CD8-positive, alpha-beta memory T cell (primary cell): ENCODE measurements around the gene TCN2. TPM values are rescaled to one million over a fixed set of nuclear protein-coding genes. Genes with fewer than 3 reads are reported as not detected.
A peak's percentile ranks its signal among the peaks of the same experiment; 100 is the strongest.
"Not testable (repeated sequence)": the region's sequence is repeated elsewhere in the genome, so short reads cannot be mapped to it uniquely, and the experiment has no call there.

Source experiments
- CTCF ChIA-PET: fragments of 350-600 bp; sonication (Branson Sonifier 250); formaldehyde crosslinking; loops from one replicate; lab custom pipeline; 2021; ENCODE audit warnings: antibody characterized with exemption; lab: Charles Lee
- POLR2A ChIA-PET: fragments of 350-600 bp; sonication (Branson Sonifier 250); formaldehyde crosslinking; loops from one replicate; lab custom pipeline; 2021; ENCODE audit warnings: antibody characterized with exemption; lab: Charles Lee
- DNase-seq, 5 donors: peaks; one replicate each; pipeline versions ENCODE4 v3.0.0 to v3.0.0-alpha.2; 2020 to 2022; ENCODE audit warnings: mixed read lengths in 1 of 5
- H3K27ac ChIP-seq: one replicate; pipeline ENCODE4 v1.7.0; 2013; ENCODE audit warnings: low read depth, mild to moderate bottlenecking, low read length, moderate library complexity
- H3K27me3 ChIP-seq: 2 replicates; pipeline ENCODE4 v1.7.0; 2013; ENCODE audit warnings: low read length, mild to moderate bottlenecking; ENCODE audit not compliant: insufficient read depth, poor library complexity, severe bottlenecking
- H3K36me3 ChIP-seq: 2 replicates; pipeline ENCODE4 v1.7.0; 2013; ENCODE audit warnings: mild to moderate bottlenecking, low read length, moderate library complexity; ENCODE audit not compliant: insufficient read depth
- H3K4me1 ChIP-seq: 2 replicates; pipeline ENCODE4 v1.7.0; 2013; ENCODE audit warnings: mild to moderate bottlenecking, low read length, moderate library complexity; ENCODE audit not compliant: insufficient read depth
- H3K4me3 ChIP-seq: 2 replicates; pipeline ENCODE4 v1.7.0; 2013; ENCODE audit warnings: mild to moderate bottlenecking, low read length
- H3K9me3 ChIP-seq: 2 replicates; pipeline ENCODE4 v1.7.0; 2013; ENCODE audit warnings: mild to moderate bottlenecking, low read length
- H3K27ac Mint-ChIP-seq, 8 donors: one replicate each; pipeline ENCODE4 v1.8.0; 2020 to 2021; ENCODE audit warnings: mixed read lengths in 8 of 8, mild to moderate bottlenecking in 6 of 8, inconsistent platforms in 3 of 8, moderate library complexity in 3 of 8
- H3K27me3 Mint-ChIP-seq, 2 donors: one replicate each; pipeline ENCODE4 v1.8.0; 2020 to 2021; ENCODE audit warnings: mixed read lengths in 2 of 2, mild to moderate bottlenecking in 1 of 2, moderate library complexity in 1 of 2
- H3K36me3 Mint-ChIP-seq, 3 donors: one replicate each; pipeline ENCODE4 v1.8.0; 2020 to 2021; ENCODE audit warnings: mixed read lengths in 3 of 3, inconsistent platforms in 1 of 3, mild to moderate bottlenecking in 1 of 3
- H3K4me1 Mint-ChIP-seq, 3 donors: one replicate each; pipeline ENCODE4 v1.8.0; 2020 to 2021; ENCODE audit warnings: mixed read lengths in 3 of 3, inconsistent platforms in 1 of 3, mild to moderate bottlenecking in 1 of 3
- H3K4me3 Mint-ChIP-seq, 7 donors: one replicate each; pipeline ENCODE4 v1.8.0; 2020 to 2021; ENCODE audit warnings: mixed read lengths in 7 of 7, mild to moderate bottlenecking in 6 of 7, moderate library complexity in 4 of 7, inconsistent platforms in 2 of 7
- H3K9me3 Mint-ChIP-seq, 5 donors: one replicate each; pipeline ENCODE4 v1.8.0; 2020 to 2022; ENCODE audit warnings: mixed read lengths in 5 of 5, mild to moderate bottlenecking in 3 of 5, moderate library complexity in 2 of 5, inconsistent platforms in 1 of 5
- polyA plus RNA-seq: library from polyadenylated mRNA; unstranded; fragments of 300-500 nt; fragmentation: Illumina TruSeq; gene quantifications from one replicate; pipeline ENCODE4 v1.2.3, GENCODE V29; 2021
- total RNA-seq, 2 experiments: library from RNA; stranded (reverse); gene quantifications; one replicate each; pipeline ENCODE4 v1.2.3, GENCODE V29; 2021

Gene TCN2
- total and polyA plus RNA-seq, 3 experiments from 2014 or later = 0.11 to 0.63 (median 0.28) TPM

- no peak for DNase-seq
- Histone ChIP-seq H3K27ac (no peak overlapping the region), H3K4me1 (no peaks in the 10 kb centered on the region), H3K36me3 (no peaks in the 10 kb centered on the region), H3K4me3 (no peak overlapping the region), H3K9me3 (no peaks in the 10 kb centered on the region), H3K27me3 (no peaks in the 10 kb centered on the region)
- no peaks in the 10 kb centered on the region for H3K4me1 Mint-ChIP-seq
- H3K36me3 Mint-ChIP-seq = no peaks in the 10 kb centered on the region
- H3K27me3 Mint-ChIP-seq = peaks cover 11 to 18% of the 10 kb centered on the region in 2 donors
- no peak overlapping the region for H3K4me3 Mint-ChIP-seq
- H3K27ac Mint-ChIP-seq = no peak overlapping the region
- ChIA-PET CTCF (no interaction called here), POLR2A (no interaction called here)
- H3K9me3 Mint-ChIP-seq = no peaks in the 10 kb centered on the region
Observed at GRCh38 chr22:30614879-30615278, 7.9 kb downstream of the TCN2 start.

- Histone ChIP-seq H3K27me3 (no peaks in the 10 kb centered on the region), H3K4me1 (no peaks in the 10 kb centered on the region), H3K27ac (no peak overlapping the region), H3K36me3 (no peaks in the 10 kb centered on the region), H3K4me3 (no peak overlapping the region), H3K9me3 (no peaks in the 10 kb centered on the region)
- Mint-ChIP-seq H3K27me3 (peaks cover 11 to 18% of the 10 kb centered on the region in 2 donors), H3K27ac (no peak overlapping the region), H3K9me3 (no peaks in the 10 kb centered on the region), H3K36me3 (no peaks in the 10 kb centered on the region), H3K4me3 (no peak overlapping the region), H3K4me1 (no peaks in the 10 kb centered on the region)
- ChIA-PET CTCF (interaction anchor here (1.2 kb wide), 1 partner anchor 8 kb away, joined by 3 read pairs; no protein-coding TSS in a partner anchor), POLR2A (no interaction called here)
- DNase-seq = no peak
Observed at GRCh38 chr22:30615543-30615954, 8.6 kb downstream of the TCN2 start.

DNA sequence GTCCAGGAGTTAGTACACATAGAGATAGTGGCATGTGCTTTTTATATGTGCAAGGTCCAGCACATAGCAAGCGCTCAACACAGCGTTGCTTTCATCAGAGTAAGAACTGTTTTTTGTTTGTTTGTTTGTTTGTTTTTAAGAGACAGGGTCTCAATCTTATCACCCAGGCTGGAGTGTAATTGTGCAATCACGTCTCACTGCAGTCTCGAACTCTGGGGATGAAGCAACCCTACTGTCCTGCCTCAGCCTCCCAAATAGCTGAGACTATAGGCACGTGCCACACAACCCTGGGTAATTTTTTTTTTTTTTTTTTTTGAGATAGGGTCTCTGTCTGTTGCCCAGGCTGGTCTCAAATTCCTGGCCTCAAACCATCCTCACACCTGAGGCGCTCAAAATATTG lies 10.8 kb downstream of the TCN2 start:
- no peak for DNase-seq
- Mint-ChIP-seq H3K9me3 (no peaks in the 10 kb centered on the region), H3K4me3 (no peak overlapping the region), H3K36me3 (no peaks in the 10 kb centered on the region), H3K4me1 (no peaks in the 10 kb centered on the region), H3K27ac (no peak overlapping the region), H3K27me3 (peaks cover 6 to 13% of the 10 kb centered on the region in 2 donors)
- ChIA-PET POLR2A (no interaction called here), CTCF (no interaction called here)
- Histone ChIP-seq H3K27ac (no peak overlapping the region), H3K27me3 (no peaks in the 10 kb centered on the region), H3K9me3 (no peaks in the 10 kb centered on the region), H3K4me1 (no peaks in the 10 kb centered on the region), H3K4me3 (no peak overlapping the region), H3K36me3 (no peaks in the 10 kb centered on the region)

GRCh38 chr22:30619909-30620308 lies 12.9 kb downstream of the TCN2 start:
- H3K27me3 ChIP-seq, H3K4me1 ChIP-seq, H3K4me3 Mint-ChIP-seq, H3K36me3 Mint-ChIP-seq, H3K9me3 ChIP-seq, DNase-seq, POLR2A ChIA-PET, H3K4me3 ChIP-seq, H3K27me3 Mint-ChIP-seq, H3K27ac Mint-ChIP-seq, H3K9me3 Mint-ChIP-seq, H3K27ac ChIP-seq, H3K36me3 ChIP-seq, H3K4me1 Mint-ChIP-seq: not testable (repeated sequence)
- CTCF ChIA-PET = interaction anchor here (0.8 to 1.4 kb wide), 2 partner anchors 10 to 15 kb away, joined by 3 to 5 read pairs; partner anchors contain the start of gene SLC35E4

GRCh38 chr22:30626413-30626812 lies 19.4 kb downstream of the TCN2 start:
- no peaks in the 10 kb centered on the region for H3K36me3 Mint-ChIP-seq
- H3K4me1 Mint-ChIP-seq = no peaks in the 10 kb centered on the region
- ChIA-PET CTCF (interaction anchor here (0.7 to 1.2 kb wide), 2 partner anchors 8 to 129 kb away, joined by 3 to 4 read pairs; no protein-coding TSS in a partner anchor), POLR2A (no interaction called here)
- no peaks in the 10 kb centered on the region for H3K9me3 ChIP-seq
- no peaks in the 10 kb centered on the region for H3K9me3 Mint-ChIP-seq
- no peak overlapping the region for H3K27ac Mint-ChIP-seq
- peak in 1 of 5 donors; percentile 37 for DNase-seq
- no peak overlapping the region for H3K4me3 ChIP-seq
- H3K27me3 Mint-ChIP-seq = peaks cover 0 to 4% of the 10 kb centered on the region in 2 donors
- H3K27me3 ChIP-seq = no peaks in the 10 kb centered on the region
- H3K4me1 ChIP-seq = no peaks in the 10 kb centered on the region
- no peak overlapping the region for H3K4me3 Mint-ChIP-seq
- no peaks in the 10 kb centered on the region for H3K36me3 ChIP-seq
- no peak overlapping the region for H3K27ac ChIP-seq

GRCh38 chr22:30627471-30627870 lies 20.5 kb downstream of the TCN2 start:
- no peak for DNase-seq
- Mint-ChIP-seq H3K36me3 (no peaks in the 10 kb centered on the region), H3K27me3 (peaks cover 0 to 4% of the 10 kb centered on the region in 2 donors), H3K27ac (no peak overlapping the region), H3K4me1 (no peaks in the 10 kb centered on the region), H3K4me3 (no peak overlapping the region), H3K9me3 (no peaks in the 10 kb centered on the region)
- no peak overlapping the region for H3K4me3 ChIP-seq
- H3K27ac ChIP-seq = no peak overlapping the region
- ChIA-PET CTCF (no interaction called here), POLR2A (no interaction called here)
- H3K36me3 ChIP-seq = no peaks in the 10 kb centered on the region
- no peaks in the 10 kb centered on the region for H3K27me3 ChIP-seq
- no peaks in the 10 kb centered on the region for H3K4me1 ChIP-seq
- H3K9me3 ChIP-seq = no peaks in the 10 kb centered on the region

GRCh38 chr22:30628491-30628890 lies 21.5 kb downstream of the TCN2 start:
- peaks cover 0 to 4% of the 10 kb centered on the region in 2 donors for H3K27me3 Mint-ChIP-seq
- H3K4me3 Mint-ChIP-seq = no peak overlapping the region
- ChIA-PET CTCF (no interaction called here), POLR2A (no interaction called here)
- no peak overlapping the region for H3K27ac Mint-ChIP-seq
- H3K4me1 Mint-ChIP-seq = no peaks in the 10 kb centered on the region
- H3K36me3 Mint-ChIP-seq = no peaks in the 10 kb centered on the region
- DNase-seq = no peak
- H3K36me3 ChIP-seq = no peaks in the 10 kb centered on the region
- H3K9me3 ChIP-seq = no peaks in the 10 kb centered on the region
- no peaks in the 10 kb centered on the region for H3K4me1 ChIP-seq
- H3K27ac ChIP-seq = no peak overlapping the region
- H3K27me3 ChIP-seq = no peaks in the 10 kb centered on the region
- no peaks in the 10 kb centered on the region for H3K9me3 Mint-ChIP-seq
- no peak overlapping the region for H3K4me3 ChIP-seq

DNA sequence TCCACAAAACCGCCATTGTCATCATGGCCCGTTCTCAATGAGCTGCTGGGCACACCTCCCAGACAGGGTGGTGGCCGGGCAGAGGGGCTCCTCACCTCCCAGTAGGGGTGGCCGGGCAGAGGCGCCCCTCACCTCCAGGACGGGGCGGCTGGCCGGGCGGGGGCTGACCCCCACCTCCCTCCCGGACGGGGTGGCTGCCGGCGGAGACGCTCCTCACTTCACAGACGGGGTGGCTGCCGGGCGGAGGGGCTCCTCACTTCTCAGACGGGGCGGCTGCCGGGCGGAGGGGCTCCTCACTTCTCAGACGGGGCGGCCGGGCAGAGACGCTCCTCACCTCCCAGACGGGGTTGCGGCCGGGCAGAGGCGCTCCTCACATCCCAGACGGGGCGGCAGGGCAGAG lies 24.5 kb downstream of the TCN2 start:
- H3K27me3 Mint-ChIP-seq, H3K9me3 Mint-ChIP-seq, H3K27ac Mint-ChIP-seq, H3K9me3 ChIP-seq, H3K36me3 Mint-ChIP-seq, H3K36me3 ChIP-seq, POLR2A ChIA-PET, H3K27me3 ChIP-seq, H3K4me3 ChIP-seq, H3K27ac ChIP-seq, CTCF ChIA-PET, DNase-seq, H3K4me3 Mint-ChIP-seq: not testable (repeated sequence)
- peaks cover 20% of the 10 kb centered on the region for H3K4me1 ChIP-seq
- peaks cover 12 to 19% (median 16%) of the 10 kb centered on the region in 3 donors for H3K4me1 Mint-ChIP-seq
